Endothelial cell (in vitro differentiated cells): Measurements from ENCODE around the gene LIPA. TPM values are rescaled to one million over a fixed set of nuclear protein-coding genes. Genes with fewer than 3 reads are reported as not detected.

ENCODE experiments used
- DNase-seq: peaks from one replicate; pipeline ENCODE4 v3.0.0; 2021; ENCODE audit warnings: low spot score
- H3K27ac Mint-ChIP-seq: one replicate; pipeline ENCODE4 v1.8.0; 2021; ENCODE audit warnings: mixed read lengths, inconsistent platforms; ENCODE audit not compliant: unreplicated experiment
- H3K27me3 Mint-ChIP-seq: one replicate; pipeline ENCODE4 v1.8.0; 2021; ENCODE audit warnings: mild to moderate bottlenecking, moderate library complexity, mixed read lengths, inconsistent platforms; ENCODE audit not compliant: unreplicated experiment
- H3K36me3 Mint-ChIP-seq: one replicate; pipeline ENCODE4 v1.8.0; 2021; ENCODE audit warnings: mild to moderate bottlenecking, low read depth, mixed read lengths, inconsistent platforms; ENCODE audit not compliant: unreplicated experiment
- H3K4me1 Mint-ChIP-seq: one replicate; pipeline ENCODE4 v1.8.0; 2021; ENCODE audit warnings: mild to moderate bottlenecking, mixed read lengths, inconsistent platforms; ENCODE audit not compliant: unreplicated experiment
- H3K4me3 Mint-ChIP-seq: one replicate; pipeline ENCODE4 v1.8.0; 2021; ENCODE audit warnings: mild to moderate bottlenecking, mixed read lengths, inconsistent platforms; ENCODE audit not compliant: unreplicated experiment
- H3K9me3 Mint-ChIP-seq: one replicate; pipeline ENCODE4 v1.8.0; 2021; ENCODE audit warnings: mixed read lengths, inconsistent platforms; ENCODE audit not compliant: unreplicated experiment
- CTCF ChIP-seq: fragments of 200-600 bp; sonication (generic); IDR thresholded peaks from one replicate; pipeline ENCODE4 v1.5.0; 2021; ENCODE audit warnings: antibody characterized with exemption; ENCODE audit not compliant: unreplicated experiment
- total RNA-seq: library from RNA; stranded (reverse); fragmentation: NEBNext Ultra II Directional; extraction: Animal tissue kit (Norgen Biotek cat#: 25700); gene quantifications from one replicate; pipeline ENCODE4 v1.2.1, GENCODE V29; 2021; ENCODE audit not compliant: unreplicated experiment

LIPA gene
- total RNA-seq, 1 donor from 2014 or later: 84.2 TPM

GRCh38 chr10:89165923-89166322, 85.7 kb downstream of the LIPA start:
- Mint-ChIP-seq H3K9me3 (no peaks in the 10 kb centered on the region), H3K4me3 (no peak overlapping the region), H3K27me3 (peaks cover 3% of the 10 kb centered on the region), H3K36me3 (no peaks in the 10 kb centered on the region), H3K27ac (no peak overlapping the region), H3K4me1 (peaks cover 6% of the 10 kb centered on the region)
- no peak for TF ChIP-seq CTCF
- no peak for DNase-seq

GRCh38 chr10:89164920-89165319, 86.7 kb downstream of the LIPA start:
- Mint-ChIP-seq H3K27me3 (peaks cover 3% of the 10 kb centered on the region), H3K9me3 (no peaks in the 10 kb centered on the region), H3K36me3 (no peaks in the 10 kb centered on the region), H3K4me3 (no peak overlapping the region), H3K4me1 (peaks cover 6% of the 10 kb centered on the region), H3K27ac (no peak overlapping the region)
- no peak for TF ChIP-seq CTCF
- DNase-seq: no peak

- Mint-ChIP-seq H3K36me3 (no peaks in the 10 kb centered on the region), H3K27me3 (peaks cover 3% of the 10 kb centered on the region), H3K4me3 (no peak overlapping the region), H3K9me3 (no peaks in the 10 kb centered on the region), H3K27ac (no peak overlapping the region), H3K4me1 (peaks cover 6% of the 10 kb centered on the region)
- TF ChIP-seq CTCF: no peak
- DNase-seq: no peak
Observed at GRCh38 chr10:89164080-89164479, 87.5 kb downstream of the LIPA start.

Other genes starting within 250 kb of the LIPA start
- gene CH25H, start 44.5 kb downstream of the LIPA start, total RNA-seq: 10.0 TPM
- 0.80 TPM for gene IFIT2, start 50.3 kb upstream of the LIPA start, total RNA-seq
- 16.8 TPM for gene IFIT3, start 76.2 kb upstream of the LIPA start, total RNA-seq
- gene IFIT1B, start 126.3 kb upstream of the LIPA start, total RNA-seq: not detected
- gene IFIT1, start 140.8 kb upstream of the LIPA start, total RNA-seq: 2.0 TPM
- 8.2 TPM for gene IFIT5, start 162.8 kb upstream of the LIPA start, total RNA-seq